ENCODE measurements around the gene FYB2. TPM values are rescaled to one million over a fixed set of nuclear protein-coding genes. Genes with fewer than 3 reads are reported as not detected.

Gene FYB2
- total and polyA plus RNA-seq, 12 donors, result not detected

- no peaks in the 10 kb centered on the region for H3K36me3 ChIP-seq (replicated peaks in 1 of 2)
- no peaks in the 10 kb centered on the region for H3K9me3 ChIP-seq (replicated peaks in 1 of 3)
- no peaks in the 10 kb centered on the region for H3K27me3 ChIP-seq
- no peaks in the 10 kb centered on the region for H3K4me1 ChIP-seq (replicated peaks in 1 of 2)
- intact Hi-C loops (cut with DNase I), result no loop called here
- TF ChIP-seq POLR2A (IDR thresholded peaks at IDR 0.05) (no peak), CTCF (IDR thresholded peaks at IDR 0.05) (no peak)
- WGBS, 4 donors, result 47 to 66% (median 60%) methylated on average over 2 of the region's 2 CpGs
- H3K27ac ChIP-seq, result no peak overlapping the region
- DNase-seq, result no peak
- H3K4me3 ChIP-seq, result no peak overlapping the region
Observed at GRCh38 chr1:56864430-56864829, 45.2 kb upstream of the FYB2 start.

- intact Hi-C loops (cut with DNase I), result no loop called here
- H3K27me3 ChIP-seq, result no peaks in the 10 kb centered on the region
- TF ChIP-seq CTCF (IDR thresholded peaks at IDR 0.05) (no peak), POLR2A (IDR thresholded peaks at IDR 0.05) (no peak)
- no peaks in the 10 kb centered on the region for H3K9me3 ChIP-seq (replicated peaks in 1 of 3)
- 56 to 70% (median 65%) methylated on average over 3 of the region's 3 CpGs for WGBS, 4 donors
- no peaks in the 10 kb centered on the region for H3K4me1 ChIP-seq (replicated peaks in 1 of 2)
- no peak for DNase-seq
- H3K36me3 ChIP-seq (replicated peaks in 1 of 2), result no peaks in the 10 kb centered on the region
- H3K4me3 ChIP-seq, result no peak overlapping the region
- H3K27ac ChIP-seq, result no peak overlapping the region
Observed at GRCh38 chr1:56863265-56863992, 44.2 kb upstream of the FYB2 start.

GRCh38 chr1:56859287-56859686 is 40.1 kb upstream of the FYB2 start:
- Histone ChIP-seq H3K9me3 (replicated peaks in 1 of 3) (no peaks in the 10 kb centered on the region), H3K36me3 (replicated peaks in 1 of 2) (no peaks in the 10 kb centered on the region), H3K27ac (no peak overlapping the region), H3K4me3 (no peak overlapping the region), H3K4me1 (replicated peaks in 1 of 2) (no peaks in the 10 kb centered on the region), H3K27me3 (no peaks in the 10 kb centered on the region)
- intact Hi-C loops (cut with DNase I), result no loop called here
- TF ChIP-seq POLR2A (IDR thresholded peaks at IDR 0.05), result no peak
- TF ChIP-seq CTCF (IDR thresholded peaks at IDR 0.05), result no peak
- no peak for DNase-seq

GRCh38 chr1:56856186-56856585 is 37.0 kb upstream of the FYB2 start:
- no peak for DNase-seq
- no peaks in the 10 kb centered on the region for H3K36me3 ChIP-seq (replicated peaks in 1 of 2)
- H3K27me3 ChIP-seq, result no peaks in the 10 kb centered on the region
- H3K4me3 ChIP-seq, result no peak overlapping the region
- no peak for TF ChIP-seq POLR2A (IDR thresholded peaks at IDR 0.05)
- intact Hi-C loops (cut with DNase I), result no loop called here
- no peak overlapping the region for H3K27ac ChIP-seq
- H3K9me3 ChIP-seq (replicated peaks in 1 of 3), result no peaks in the 10 kb centered on the region
- no peaks in the 10 kb centered on the region for H3K4me1 ChIP-seq (replicated peaks in 1 of 2)

GRCh38 chr1:56855190-56855589 is 36.0 kb upstream of the FYB2 start:
- Histone ChIP-seq H3K4me3 (no peak overlapping the region), H3K9me3 (replicated peaks in 1 of 3) (no peaks in the 10 kb centered on the region), H3K4me1 (replicated peaks in 1 of 2) (no peaks in the 10 kb centered on the region), H3K36me3 (replicated peaks in 1 of 2) (no peaks in the 10 kb centered on the region), H3K27me3 (no peaks in the 10 kb centered on the region), H3K27ac (no peak overlapping the region)
- TF ChIP-seq CTCF (IDR thresholded peaks at IDR 0.05) (no peak), POLR2A (IDR thresholded peaks at IDR 0.05) (no peak)
- WGBS, 4 donors, result 71 to 80% (median 75%) methylated on average over 1 of the region's 1 CpG
- no peak for DNase-seq
- intact Hi-C loops (cut with DNase I), result no loop called here
